ENCODE measurements around the gene MCF2L2.

DNA sequence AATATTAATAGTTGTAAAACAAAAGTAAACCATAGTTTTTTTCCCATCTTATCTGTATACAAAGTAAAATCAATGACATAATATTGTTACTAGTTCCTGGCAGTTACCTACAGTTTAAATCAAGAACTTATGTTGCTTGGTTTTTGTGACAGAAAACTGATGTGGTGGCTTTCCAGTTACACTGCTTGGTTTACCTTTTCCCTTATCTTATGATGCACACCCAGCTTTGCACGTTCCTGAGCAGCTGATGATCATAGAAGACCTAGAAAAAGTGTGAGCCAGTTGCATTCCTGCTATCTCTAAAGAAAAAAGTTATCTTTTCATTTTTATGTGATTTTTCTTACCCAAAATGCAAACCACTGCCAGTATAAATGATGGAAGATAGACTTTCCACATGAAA, 229.5 kb downstream of the MCF2L2 start:
- TF ChIP-seq EZH2phosphoT487 (IDR thresholded peaks at IDR 0.05; ENCODE audit: insufficient read depth, low read depth) (no peak), EZH2 (IDR thresholded peaks at IDR 0.05; ENCODE audit: insufficient read depth, poor library complexity, severe bottlenecking) (no peak)
